GM18867 (cell line): ENCODE data around the gene SETD2.
A peak's percentile ranks its signal among the peaks of the same experiment; 100 is the strongest.
"Not testable (repeated sequence)": the region's sequence is repeated elsewhere in the genome, so short reads cannot be mapped to it uniquely, and the experiment has no call there.

ENCODE experiments used
- ATAC-seq: cut with Tn5 transposase; IDR thresholded peaks from one replicate; pipeline ENCODE4 v1.9.1; 2021; ENCODE audit warnings: mild to moderate bottlenecking, moderate library complexity; ENCODE audit not compliant: unreplicated experiment

Gene SETD2

DNA sequence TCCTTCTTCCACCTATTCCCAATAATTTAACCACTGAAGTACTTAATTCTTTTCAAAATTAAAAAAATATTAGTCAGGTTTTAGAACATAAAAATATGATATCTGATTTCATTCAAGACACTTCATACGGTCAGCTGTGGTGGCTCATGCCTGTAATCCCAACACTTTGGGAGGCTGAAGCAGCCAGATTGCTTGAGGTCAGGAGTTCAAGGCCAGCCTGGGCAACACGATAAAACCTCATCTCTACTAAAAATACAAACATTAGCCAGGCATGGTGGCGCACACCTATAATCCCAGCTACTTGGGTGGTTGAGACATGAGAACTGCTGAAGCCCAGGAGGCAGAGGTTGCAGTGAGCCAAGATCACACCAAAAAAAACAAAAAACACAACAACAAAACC lies 127.8 kb downstream of the SETD2 start:
- no peak for ATAC-seq

GRCh38 chr3:47035645-47036044 lies 128.3 kb downstream of the SETD2 start:
- no peak for ATAC-seq

GRCh38 chr3:47034868-47035489 lies 128.9 kb downstream of the SETD2 start:
- no peak for ATAC-seq

- ATAC-seq: not testable (repeated sequence)
Observed at GRCh38 chr3:47031041-47031440, 132.9 kb downstream of the SETD2 start.

GRCh38 chr3:47028667-47029066 lies 135.2 kb downstream of the SETD2 start:
- ATAC-seq: no peak

GRCh38 chr3:47028146-47028545 lies 135.8 kb downstream of the SETD2 start:
- no peak for ATAC-seq

- ATAC-seq: not testable (repeated sequence)
Observed at GRCh38 chr3:47026432-47026831, 137.5 kb downstream of the SETD2 start.

DNA sequence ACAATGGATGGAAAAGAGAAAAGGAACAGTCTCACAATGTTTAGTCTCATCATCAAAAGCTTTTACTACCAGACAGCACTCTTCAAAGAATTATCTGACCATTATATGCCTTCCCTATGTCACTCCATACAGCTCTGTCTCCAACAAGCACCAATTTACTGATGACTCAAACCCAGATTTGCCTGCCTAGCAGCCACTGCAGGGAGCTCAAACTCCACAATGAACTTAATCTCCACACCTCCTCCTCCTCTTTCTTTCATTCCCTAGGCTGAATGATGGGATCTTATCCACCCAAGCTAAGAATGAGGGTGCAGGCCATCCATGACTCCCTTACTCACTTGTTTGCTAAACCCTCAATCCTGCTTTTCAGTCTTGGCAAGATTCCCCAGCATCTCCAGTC lies 139.0 kb downstream of the SETD2 start:
- no peak for ATAC-seq

DNA sequence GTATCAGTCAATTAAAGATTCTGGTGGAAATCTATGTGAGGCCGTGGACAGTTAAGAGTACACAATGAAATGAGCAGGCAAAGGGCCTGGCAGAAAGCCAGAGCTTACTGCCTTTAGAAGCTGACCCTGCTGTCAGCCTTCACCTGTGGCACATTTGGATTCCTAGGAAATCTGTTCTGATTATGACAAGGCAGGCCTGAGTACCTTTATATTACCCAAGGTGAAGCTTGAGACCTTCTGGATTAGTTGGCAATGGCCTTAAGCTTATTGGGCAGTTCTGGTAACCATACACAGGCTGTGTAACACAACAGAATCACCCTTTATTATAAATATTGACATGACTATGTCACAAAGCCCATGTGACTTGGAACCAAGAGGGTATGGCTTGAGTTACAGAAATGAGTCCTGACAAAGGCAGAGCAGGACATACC lies 141.3 kb downstream of the SETD2 start:
- ATAC-seq: no peak

GRCh38 chr3:47020311-47020710 lies 143.6 kb downstream of the SETD2 start:
- ATAC-seq: no peak

GRCh38 chr3:47019201-47019600 lies 144.7 kb downstream of the SETD2 start:
- peak; percentile 66 for ATAC-seq

- no peak for ATAC-seq
Observed at GRCh38 chr3:47018269-47018611, 145.7 kb downstream of the SETD2 start.

DNA sequence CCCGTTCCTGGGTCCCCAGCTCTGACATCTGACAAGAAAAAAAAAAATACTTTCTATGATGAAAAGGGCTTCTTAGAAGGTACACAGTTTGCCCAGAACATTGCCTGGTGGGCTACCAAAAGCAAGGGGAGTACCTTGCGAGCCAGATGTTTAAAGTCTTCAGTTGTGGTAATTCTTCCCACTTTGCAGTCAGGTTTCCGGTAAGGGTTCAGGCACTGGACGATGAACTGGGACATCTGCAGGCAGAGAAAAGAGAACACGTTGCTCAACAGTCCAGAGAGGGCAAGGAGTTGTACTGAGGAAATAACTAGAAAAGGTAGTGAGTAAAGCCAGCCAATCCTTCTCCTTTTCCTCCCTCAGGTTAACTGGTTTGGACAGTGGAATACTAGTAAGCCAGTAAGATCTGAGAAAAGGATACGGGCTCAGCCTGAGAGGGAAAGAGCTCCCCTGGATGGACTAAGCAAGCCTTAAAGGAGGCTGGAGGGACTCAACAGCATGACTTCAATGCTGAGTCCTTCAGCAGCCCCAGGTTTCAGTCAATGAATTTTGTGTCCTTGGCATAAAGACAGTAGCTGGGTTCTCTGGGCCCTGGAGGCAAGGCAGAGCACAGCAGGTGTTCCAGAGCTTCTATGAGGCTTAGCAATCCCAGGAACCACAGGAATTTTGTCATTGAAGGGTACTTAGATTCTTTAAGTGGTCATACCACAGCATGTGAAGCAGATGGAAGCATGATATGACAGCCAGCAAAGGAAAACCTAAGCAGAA lies 146.2 kb downstream of the SETD2 start:
- ATAC-seq: no peak

DNA sequence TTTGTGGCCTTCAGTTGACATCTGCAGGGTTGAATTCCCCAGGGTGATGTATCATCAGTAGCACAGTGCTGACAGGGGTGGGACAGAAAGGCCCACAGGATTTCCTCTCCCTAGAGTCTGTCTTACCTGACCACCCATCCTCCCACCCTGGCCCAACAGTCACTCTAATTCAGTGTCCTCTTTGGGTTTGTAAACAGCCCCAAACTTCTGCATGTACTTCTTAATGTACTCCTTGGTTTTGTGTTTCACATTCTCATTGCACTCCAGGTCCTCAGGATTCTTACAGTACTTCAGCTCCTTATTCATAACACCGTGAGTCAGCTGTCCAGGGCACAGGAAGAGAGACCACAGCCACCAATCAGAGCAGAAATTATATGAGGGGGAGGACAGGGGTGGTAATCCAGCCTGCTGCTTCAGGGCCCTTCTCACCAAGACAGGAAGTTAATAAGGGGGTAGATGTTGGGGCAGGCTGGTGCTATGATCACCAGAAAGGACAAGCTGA lies 146.9 kb downstream of the SETD2 start:
- no peak for ATAC-seq

DNA sequence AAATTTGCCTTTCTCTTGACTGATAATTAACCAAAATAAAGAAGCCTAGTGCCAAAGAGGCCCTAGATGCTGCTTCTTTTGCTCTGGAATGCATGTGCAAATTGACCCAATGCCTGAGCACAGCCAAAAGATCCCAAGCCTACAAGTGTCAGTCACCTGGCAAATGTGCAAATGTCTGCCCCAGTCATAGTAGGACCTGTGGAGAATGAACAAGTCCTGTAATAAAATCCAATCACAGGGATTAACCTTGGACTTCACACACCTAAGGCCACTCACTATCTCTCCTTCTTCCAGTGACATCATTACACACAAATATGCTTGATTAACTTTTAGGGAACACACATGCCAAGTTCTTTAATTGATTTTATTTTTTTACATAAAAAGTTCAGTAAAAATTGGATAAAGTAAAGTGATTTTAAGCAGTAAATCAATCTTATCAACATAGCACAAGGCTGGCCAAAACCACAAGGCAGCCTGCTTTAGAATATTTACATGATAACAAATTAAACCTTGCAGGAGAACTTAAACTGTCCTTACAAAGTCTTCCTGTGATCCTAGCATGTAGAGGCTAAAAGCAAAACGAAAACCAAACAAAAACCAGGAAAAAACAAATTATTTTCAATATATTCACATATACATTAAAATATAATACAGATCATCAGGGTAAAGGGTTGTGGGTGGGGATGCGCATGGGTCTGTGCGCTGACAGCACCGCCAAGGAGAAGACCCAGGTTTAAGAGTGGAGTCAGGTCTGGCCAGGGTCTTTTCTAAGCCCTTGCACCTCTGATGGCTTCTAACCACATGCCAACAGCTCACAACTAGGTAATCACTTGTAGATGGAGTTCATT lies 147.6 kb downstream of the SETD2 start:
- ATAC-seq: no peak

DNA sequence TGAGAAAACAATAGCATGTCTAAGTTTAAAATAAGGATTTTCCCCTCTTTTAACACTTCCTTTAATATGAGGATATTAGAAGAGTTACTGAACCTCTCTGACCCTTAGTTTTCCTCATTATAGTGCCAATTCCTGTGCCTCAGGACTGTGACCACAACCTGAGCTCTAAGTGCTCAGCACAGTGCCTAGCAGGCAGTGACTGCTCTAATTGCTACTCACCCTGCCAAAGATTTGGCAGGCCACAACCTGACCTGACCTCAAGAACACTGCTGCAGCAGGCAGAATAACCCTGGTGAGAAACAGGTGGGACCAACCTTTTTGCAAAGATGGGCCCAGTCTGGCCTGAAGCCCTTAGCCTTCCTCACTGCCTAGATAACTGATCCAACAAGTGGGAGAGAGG lies 148.8 kb downstream of the SETD2 start:
- no peak for ATAC-seq

DNA sequence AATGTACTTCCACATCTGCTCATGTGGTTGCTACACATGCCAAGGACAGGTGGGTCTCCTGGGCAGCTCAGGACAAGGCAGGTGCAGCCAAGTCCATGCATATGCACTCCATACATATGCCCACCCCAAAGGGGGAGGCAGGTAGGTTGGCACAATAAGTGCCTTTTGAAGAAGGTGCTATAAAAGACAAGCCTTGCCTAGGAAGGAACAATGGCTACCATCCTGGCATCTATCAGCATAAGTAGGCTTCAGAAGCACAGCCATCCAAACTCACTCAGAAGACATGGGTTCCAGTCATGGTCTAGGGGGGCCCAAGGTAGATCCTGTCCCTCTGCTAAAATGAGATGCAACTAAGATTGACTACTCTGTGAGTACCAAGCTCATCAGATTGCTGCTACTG lies 149.9 kb downstream of the SETD2 start:
- ATAC-seq: no peak

GRCh38 chr3:47013231-47013630 lies 150.7 kb downstream of the SETD2 start:
- ATAC-seq: no peak

- no peak for ATAC-seq
Observed at GRCh38 chr3:47012342-47013230, 151.3 kb downstream of the SETD2 start.

- no peak for ATAC-seq
Observed at GRCh38 chr3:47011371-47011770, 152.5 kb downstream of the SETD2 start.

DNA sequence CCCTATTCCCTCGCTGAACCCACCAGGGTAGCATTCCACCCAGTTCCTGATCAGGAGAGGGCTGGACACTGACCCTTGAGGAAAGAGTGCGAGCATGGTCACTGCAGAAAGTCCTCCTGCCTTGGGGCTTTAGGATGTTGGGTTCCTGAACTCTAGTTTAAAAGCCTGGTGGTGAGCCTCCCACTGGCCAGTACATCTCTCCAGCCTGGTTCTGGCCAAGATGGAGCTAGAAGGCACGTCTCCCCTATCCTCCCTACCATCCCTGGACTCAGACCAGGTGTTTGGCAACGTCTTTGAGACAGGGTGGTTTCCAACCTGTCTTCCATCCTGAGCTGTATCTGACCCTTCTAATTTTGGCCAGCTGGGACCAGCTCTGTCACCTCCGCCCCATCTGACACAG lies 153.0 kb downstream of the SETD2 start:
- ATAC-seq: no peak
